VCaP (cell line): ENCODE data around the gene SENP8.
"Not testable (repeated sequence)": the region's sequence is repeated elsewhere in the genome, so short reads cannot be mapped to it uniquely, and the experiment has no call there.

Source experiments
- H3K27ac ChIP-seq: fragments of 450-650 bp; 2 replicates; pipeline ENCODE4 v1.5.1; 2017
- TF ChIP-seq, protein P1 (sequence below): fragments of 450-650 bp; conservative IDR thresholded peaks from 2 replicates; pipeline ENCODE4 v1.5.1; 2017; ENCODE audit warnings: mild to moderate bottlenecking, moderate library complexity

SENP8 gene

GRCh38 chr15:72168131-72168807, 50.1 kb downstream of the SENP8 start:
- H3K27ac ChIP-seq = peak overlapping the region; percentile 58
- TF ChIP-seq, protein P1, sequence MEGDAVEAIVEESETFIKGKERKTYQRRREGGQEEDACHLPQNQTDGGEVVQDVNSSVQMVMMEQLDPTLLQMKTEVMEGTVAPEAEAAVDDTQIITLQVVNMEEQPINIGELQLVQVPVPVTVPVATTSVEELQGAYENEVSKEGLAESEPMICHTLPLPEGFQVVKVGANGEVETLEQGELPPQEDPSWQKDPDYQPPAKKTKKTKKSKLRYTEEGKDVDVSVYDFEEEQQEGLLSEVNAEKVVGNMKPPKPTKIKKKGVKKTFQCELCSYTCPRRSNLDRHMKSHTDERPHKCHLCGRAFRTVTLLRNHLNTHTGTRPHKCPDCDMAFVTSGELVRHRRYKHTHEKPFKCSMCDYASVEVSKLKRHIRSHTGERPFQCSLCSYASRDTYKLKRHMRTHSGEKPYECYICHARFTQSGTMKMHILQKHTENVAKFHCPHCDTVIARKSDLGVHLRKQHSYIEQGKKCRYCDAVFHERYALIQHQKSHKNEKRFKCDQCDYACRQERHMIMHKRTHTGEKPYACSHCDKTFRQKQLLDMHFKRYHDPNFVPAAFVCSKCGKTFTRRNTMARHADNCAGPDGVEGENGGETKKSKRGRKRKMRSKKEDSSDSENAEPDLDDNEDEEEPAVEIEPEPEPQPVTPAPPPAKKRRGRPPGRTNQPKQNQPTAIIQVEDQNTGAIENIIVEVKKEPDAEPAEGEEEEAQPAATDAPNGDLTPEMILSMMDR = no peak

- peak overlapping the region; percentile 58 for H3K27ac ChIP-seq
- TF ChIP-seq, protein P1 = no peak
Observed at GRCh38 chr15:72168808-72169190, 50.6 kb downstream of the SENP8 start.

GRCh38 chr15:72169236-72169920, 51.2 kb downstream of the SENP8 start:
- peak overlapping the region; percentile 58 for H3K27ac ChIP-seq
- TF ChIP-seq, protein P1 = no peak

DNA sequence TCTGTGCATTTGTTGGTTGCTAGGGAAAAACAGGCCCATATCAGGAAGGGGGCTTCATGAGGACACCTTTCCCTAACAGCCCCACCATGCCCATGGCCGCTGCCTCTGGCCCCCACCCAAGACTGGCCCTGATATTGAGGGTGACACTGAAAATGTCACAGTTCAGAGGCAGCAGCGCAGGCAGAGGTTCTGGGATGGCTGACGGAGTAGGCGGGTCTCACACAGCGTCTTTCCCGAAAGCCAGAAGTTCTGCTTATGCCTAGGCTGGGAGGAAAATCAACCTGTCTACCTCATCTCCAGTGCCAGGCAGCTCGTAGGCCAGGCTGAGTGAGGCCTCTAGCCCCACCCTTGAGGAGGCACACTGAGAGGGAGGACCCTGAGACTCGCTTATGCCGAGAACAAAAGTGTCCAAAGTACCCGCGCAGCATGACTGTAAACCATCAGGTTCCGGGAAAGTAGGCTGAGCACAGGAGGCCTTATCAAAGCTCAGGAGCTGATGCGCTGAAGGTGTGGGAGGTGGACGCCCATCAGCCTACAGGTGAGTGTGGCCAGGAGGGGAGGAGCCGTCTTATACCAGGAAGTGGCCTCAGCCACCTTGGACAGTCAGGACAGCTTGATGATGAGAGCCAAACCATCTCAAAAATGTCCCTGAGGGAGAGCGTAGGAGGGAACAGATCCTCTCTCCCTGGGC, 51.9 kb downstream of the SENP8 start:
- H3K27ac ChIP-seq = peak overlapping the region; percentile 58
- TF ChIP-seq, protein P1 = no peak

DNA sequence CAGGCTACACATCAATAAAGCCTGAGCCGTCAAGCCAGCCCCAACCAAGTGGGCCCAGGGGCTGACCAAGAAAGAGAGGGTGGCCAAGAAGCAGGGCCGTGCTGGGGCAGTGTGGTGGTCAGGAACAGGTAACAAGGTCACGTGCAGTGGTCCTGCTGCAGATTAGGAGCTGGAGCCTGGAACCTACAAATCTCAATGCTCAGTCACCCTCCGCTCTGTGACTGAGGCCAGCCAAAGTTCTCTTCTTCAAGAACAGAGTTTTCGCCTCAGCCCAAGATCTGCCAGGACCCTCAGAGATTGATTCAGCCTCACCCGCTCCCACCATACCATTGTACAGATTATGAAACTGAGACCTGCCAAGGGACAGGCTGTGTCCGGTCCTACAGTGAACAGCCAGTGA, 52.5 kb downstream of the SENP8 start:
- no peak overlapping the region for H3K27ac ChIP-seq
- TF ChIP-seq, protein P1 = no peak

GRCh38 chr15:72171978-72172377, 53.8 kb downstream of the SENP8 start:
- H3K27ac ChIP-seq = not testable (repeated sequence)

DNA sequence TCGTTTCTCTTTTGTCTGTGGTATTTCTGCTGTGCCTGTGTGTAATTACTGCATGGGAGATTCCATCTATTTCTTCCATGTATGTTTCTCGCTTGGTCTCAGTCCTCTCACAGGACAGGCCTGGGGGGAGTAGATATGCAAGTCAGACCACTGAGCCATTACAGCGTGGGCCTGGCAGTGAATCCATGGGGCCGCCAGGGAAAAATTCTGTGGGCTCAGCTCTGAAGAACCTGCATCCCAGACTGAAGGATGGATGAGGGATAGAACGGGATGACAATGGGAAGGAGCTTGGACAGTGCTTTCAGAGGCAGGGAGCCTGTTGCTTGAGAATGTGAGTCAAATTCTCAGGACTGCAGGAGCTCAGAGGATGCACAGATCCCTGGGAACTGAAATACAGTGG, 54.6 kb downstream of the SENP8 start:
- H3K27ac ChIP-seq = no peak overlapping the region
- TF ChIP-seq, protein P1 = no peak
